Forelimb muscle (tissue), 1 donor: ENCODE data around the gene OXGR1. TPM values are rescaled to one million over a fixed set of nuclear protein-coding genes. Genes with fewer than 3 reads are reported as not detected.
A peak's percentile ranks its signal among the peaks of the same experiment; 100 is the strongest.
"Not testable (repeated sequence)": the region's sequence is repeated elsewhere in the genome, so short reads cannot be mapped to it uniquely, and the experiment has no call there.

Experiments used
- DNase-seq: peaks from one replicate; pipeline ENCODE4 v3.0.0-alpha.2; 2013; ENCODE audit warnings: low read depth
- polyA plus RNA-seq: library from polyadenylated mRNA; unstranded; fragments of 120-200 nt; gene quantifications from one replicate; pipeline ENCODE4 v1.2.1, GENCODE V29; 2013; ENCODE audit not compliant: insufficient read length

The OXGR1 gene
- 0.18 TPM for polyA plus RNA-seq

DNA sequence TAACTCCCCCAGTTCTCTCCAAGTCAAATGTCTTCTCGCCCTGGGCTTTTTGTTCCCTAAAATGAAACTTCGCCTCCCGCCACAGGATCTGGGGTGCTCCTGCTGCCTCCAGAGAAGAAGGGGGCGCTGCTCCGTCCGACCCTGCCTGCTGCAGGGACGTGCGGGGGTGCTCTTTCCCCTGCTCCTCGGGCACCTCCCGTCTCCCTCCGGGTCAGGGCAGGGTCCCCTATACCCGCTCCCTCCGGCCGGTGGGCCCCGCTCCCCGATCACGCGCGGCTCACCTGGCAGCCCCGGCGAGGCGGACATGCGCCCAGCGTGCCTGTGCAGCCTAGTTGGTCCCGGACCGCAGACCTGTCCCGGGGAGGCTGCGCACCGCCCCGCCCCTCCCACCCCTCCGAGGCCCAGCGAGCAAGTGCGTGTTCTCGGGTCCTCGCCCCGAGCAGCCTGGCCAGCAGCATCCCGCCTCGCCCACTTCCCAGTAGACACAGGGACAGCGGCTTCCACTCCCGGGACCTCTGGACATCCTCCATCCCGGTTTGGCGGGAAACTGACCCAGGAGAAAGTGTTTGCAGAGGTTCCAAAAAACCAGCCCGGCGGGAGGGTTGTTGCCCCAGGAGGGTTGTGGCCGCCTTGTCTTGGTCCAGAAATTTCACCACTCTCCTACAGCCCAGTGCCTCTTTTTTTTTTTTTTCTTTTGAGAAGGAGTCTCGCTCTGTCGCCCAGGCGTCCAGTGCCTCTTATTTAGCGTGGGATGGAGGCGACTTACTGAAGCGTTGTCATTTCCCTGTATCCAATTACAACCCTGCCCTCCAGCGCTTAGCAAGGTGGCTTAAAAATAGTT lies at the start of gene OXGR1:
Gene OXGR1, minus strand, starts transcription at position 460 of the 841 bp plus-strand sequence. CDS start 6,717 bp downstream, outside the sequence.
- no peak for DNase-seq

DNA sequence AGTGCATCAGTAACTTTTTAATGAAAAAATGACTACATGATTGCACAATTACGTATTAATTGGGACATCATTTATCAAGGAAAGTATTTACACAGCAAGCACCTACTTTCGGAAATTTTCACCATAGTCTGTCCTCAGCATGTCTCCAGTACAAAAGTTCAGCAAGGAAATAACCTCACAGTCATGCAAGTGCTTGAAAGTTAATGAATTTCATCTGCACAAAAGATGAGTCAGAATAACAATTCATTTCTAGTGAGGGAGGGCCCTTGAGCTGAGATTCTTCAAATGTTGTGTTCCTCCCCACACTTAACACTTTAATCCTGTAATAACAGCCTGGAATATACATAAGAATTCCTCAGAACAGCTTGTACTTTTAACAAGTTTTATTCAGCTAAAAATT lies 49.0 kb upstream of the OXGR1 start:
- no peak for DNase-seq

DNA sequence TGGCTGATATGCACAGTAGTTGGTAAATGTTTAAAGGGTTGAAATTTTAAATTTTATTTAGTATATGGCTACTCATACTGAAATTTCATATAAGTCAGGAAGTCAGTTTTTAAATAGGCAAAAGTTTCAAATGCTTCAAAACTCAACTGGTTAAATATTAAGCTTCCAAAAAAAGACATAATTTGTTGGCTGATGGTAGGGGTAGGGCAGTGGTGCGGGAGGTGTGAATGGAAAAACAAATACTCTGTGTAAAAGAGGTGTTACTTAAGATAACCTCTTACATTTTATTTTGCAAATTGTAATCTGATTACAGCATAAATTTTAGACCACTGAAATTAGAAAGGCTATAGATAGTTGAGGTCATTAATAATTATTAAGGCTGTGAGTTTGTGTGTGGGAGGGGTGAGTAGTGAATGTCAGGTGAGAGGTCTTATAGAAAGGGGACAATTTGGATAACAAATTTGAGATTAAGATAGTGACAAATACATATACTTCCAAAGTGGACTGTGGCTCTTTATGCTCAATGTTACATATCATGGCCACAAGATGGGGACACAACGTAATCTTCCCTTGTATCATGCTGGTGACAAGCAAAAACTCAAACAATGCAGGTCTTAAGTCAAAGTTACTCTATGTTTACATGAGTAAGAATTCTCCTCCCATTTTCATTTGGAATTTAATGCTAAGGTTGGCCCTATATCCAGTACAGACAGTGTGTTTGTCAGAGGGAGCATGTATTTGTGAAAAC lies 36.6 kb upstream of the OXGR1 start:
- peak; percentile 22 for DNase-seq

DNA sequence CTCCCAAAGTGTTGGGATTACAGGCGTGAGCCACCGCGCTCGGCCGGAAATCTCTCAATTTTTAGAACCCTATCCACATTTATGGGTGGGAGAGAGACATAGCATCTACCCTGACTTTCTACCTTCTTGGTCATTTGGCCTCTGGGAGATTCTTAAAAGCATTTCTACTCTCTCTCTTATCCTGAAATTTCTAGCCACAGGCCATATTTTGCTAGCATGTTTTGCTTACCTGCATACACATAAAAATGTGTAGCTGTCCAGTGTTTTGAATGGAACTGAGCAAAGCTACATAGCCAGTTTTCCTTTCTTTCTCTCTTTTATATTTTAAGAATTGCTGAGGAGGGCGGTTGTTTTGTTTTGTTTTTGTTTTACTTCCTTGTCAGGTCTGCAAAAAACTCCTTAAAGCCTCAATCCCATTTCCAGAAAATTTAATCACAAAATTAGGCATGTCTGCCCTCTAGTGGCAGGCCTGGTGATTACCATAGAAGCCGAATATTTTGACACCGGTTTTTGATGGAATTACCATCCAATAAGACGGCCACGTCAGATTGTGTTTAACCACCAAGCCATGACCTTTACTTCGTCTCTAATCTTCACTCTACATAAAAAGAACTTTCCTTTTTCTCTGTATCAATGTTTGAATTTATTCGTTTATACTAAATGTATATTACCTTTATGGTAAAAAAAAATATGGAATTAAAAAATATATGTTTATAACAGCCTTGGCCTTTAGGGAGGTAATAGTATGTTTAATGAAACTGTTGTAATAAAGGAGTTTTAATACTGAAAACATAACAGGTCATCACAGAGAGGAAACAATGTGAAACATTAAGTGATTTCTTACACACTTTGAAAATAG lies 34.4 kb upstream of the OXGR1 start:
- DNase-seq: peak; percentile 38

DNA sequence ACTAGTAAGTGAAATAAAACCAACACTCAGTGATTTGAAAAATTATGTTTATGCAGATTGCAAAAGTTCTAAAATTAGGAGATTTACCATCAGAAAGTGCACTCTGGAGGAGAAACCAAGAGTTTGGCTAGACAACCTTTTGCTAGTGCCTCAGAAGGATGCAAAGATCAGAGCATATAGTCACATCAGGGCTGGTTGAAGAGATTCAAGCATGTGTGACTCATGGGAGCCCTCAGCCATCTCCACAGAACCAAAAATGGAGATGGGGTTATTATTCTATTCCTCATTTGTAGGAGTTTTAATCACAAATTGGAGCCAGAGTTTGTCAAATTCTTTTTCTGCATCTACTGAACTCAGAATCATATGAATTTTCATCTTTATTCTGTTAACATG lies 32.9 kb upstream of the OXGR1 start:
- no peak for DNase-seq

GRCh38 chr13:97026531-97027161 lies 32.4 kb upstream of the OXGR1 start:
- no peak for DNase-seq

DNA sequence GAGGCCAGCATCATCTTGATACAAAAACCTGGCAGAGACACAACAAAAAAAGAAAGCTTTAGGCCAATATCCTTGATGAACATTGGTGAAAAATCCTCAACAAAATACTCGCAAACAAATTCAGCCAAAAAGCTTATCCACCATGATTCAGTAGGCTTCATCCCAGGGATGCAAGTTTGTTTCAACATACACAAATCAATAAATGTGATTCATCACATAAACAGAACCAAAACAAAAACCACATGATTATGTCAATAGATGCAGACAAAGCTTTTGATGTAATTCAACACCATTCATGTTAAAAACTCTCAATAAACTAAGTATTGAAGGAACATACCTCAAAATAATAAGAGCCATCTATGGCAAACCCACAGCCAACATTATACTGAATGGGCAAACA lies 29.5 kb upstream of the OXGR1 start:
- not testable (repeated sequence) for DNase-seq

DNA sequence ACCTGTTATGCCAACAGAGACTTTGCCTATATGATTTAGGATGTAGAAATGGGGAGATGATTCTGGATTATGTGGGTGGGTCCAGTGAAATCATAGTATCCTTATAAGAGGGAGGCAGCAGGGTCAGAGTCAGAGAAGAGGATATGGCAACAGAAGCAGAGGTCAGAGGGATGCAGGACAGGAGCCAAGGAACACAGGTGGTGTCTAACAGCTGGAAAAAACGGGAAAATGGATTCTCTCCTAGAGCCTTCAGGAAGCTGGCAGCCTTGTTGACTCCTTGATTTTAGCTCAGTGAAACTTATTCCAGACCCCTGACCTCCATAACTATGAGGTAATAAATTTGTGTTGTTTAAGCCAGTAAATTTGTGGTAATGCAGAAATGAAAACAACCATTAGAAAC lies 28.8 kb upstream of the OXGR1 start:
- no peak for DNase-seq

DNA sequence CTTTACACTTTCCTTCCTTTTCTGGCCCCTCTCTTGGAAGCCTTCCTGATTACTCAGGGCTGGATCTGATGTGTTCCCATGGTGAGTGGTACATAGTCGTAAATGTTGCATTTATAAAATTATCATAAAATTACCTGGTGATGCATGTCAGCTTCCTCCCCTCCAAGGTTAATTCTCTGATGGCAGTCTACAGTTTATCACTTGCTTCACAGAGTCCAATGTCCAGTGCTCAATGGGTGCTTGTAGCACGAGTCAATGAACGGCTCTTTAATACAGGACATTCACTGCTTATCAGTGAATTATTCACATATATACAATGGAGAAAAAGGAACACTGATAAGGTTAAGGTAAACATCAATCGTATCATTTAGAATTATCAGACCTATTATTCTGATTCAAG lies 27.0 kb upstream of the OXGR1 start:
- no peak for DNase-seq

- no peak for DNase-seq
Observed at GRCh38 chr13:97020689-97021240, 26.5 kb upstream of the OXGR1 start.

GRCh38 chr13:97020194-97020593 lies 25.9 kb upstream of the OXGR1 start:
- no peak for DNase-seq

- DNase-seq: no peak
Observed at GRCh38 chr13:97019236-97019635, 25.0 kb upstream of the OXGR1 start.

DNA sequence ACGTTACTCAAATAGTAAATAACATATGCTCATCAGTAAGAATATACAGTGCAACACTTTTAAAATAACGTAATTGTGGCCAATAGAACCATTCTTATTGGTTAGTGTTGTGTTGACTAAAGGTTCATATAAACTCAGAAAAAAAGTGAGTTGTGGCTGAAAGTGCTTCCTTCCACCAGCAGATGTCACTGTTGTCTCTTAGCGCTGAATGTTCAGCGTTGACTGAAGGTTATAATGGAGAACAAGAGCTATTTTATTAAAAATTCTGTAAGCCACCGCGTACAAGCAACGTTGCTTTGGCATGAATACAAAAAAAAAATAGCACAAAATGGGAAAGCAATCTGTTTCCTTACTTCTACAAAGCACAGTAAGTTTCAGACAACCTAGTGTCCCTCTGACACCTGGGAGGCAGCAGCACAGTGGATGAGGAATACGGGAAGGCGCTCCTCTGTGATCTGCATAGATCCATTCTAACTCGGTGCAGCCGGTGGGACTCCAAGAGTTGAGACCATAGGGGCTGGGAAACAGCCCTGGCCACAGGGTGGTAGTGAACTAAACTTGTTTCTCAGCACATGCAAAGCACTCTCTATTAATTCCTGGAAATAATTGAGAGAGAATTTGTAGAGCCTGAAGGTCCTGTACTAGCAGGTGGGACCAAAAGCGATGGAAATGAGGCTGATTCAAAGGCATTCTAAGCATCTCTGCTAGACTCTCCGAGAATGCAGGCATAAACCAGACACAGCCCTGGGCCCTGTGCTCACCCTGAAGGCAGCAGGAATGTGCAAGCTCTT lies 23.9 kb upstream of the OXGR1 start:
- peak; percentile 46 for DNase-seq

DNA sequence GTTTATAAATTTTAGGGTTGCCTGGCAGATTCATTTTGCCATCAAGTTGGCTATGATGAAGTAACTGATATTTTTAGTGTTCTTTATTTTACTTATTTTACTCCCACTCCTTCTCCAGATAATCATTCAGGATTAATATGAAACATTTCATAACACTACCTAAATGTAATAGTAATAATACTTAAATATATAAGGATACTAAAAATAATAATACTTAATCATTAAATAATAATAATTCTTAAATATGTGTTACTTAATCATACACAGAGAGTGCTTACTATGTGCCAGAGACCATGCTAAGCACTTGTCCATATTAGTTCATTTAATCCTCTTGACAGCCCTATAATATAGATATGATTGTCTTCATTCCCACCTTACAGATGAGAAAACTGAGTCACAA lies 23.0 kb upstream of the OXGR1 start:
- no peak for DNase-seq

DNA sequence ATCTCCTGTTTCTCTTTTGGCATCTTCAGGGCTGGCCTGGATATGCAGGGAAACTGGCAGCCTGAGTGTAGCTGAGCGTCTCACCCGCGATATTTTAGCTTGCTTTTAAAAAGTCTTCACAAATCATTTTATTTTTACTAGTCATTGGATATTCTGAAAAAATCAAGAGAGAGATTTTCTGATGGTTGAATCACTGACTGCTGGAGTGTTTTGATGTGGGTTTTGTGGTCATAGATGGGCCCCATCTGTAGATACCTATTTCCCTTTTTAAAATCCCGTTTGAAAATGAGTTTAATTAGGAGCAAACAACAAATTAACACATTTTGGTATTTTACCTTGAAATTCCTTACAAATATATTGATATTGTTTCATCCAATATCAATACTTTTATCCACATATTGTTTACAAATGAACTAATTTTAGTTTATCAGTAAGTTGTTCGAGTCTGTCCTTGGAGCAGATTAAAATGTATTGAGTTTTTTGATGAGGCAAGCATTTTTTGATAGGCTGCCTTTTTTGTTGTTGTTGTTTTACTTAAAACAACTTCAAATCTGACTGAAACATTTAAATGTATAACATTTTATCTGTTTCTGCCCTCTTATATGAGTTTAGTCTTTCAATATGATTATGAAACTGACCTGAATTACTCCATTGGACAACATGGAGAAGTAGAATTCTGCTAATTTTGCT lies 21.5 kb upstream of the OXGR1 start:
- DNase-seq: no peak

GRCh38 chr13:97012251-97013048 lies 18.2 kb upstream of the OXGR1 start:
- DNase-seq: no peak

GRCh38 chr13:97011446-97012131 lies 17.3 kb upstream of the OXGR1 start:
- DNase-seq: no peak

GRCh38 chr13:97008643-97009042 lies 14.4 kb upstream of the OXGR1 start:
- DNase-seq: no peak
